Ovary (tissue), 9 donors: ENCODE data around the gene ZNF710. TPM values are rescaled to one million over a fixed set of nuclear protein-coding genes. Genes with fewer than 3 reads are reported as not detected.

ENCODE experiments used
- DNase-seq, 5 donors: peaks; one replicate each; pipeline ENCODE4 v3.0.0-alpha.2; 2019 to 2020
- H3K27ac ChIP-seq, 2 donors: fragments of 200-600 bp; one replicate each; pipeline versions ENCODE4 v1.5.1 to v1.8.0; 2019 to 2022
- H3K27me3 ChIP-seq: fragments of 200-600 bp; one replicate; pipeline ENCODE4 v1.8.0; 2022
- H3K36me3 ChIP-seq: fragments of 200-600 bp; sonication (generic); one replicate; pipeline ENCODE4 v1.5.1; 2019
- H3K4me1 ChIP-seq: one replicate; pipeline ENCODE4 v1.8.1; 2013; ENCODE audit warnings: mild to moderate bottlenecking, moderate library complexity; ENCODE audit not compliant: insufficient read depth
- H3K4me3 ChIP-seq: fragments of 200-600 bp; sonication (generic); one replicate; pipeline ENCODE4 v1.5.1; 2017
- H3K9me3 ChIP-seq, 2 donors: fragments of 200-600 bp in 1 of 2; sonication (generic) in 1 of 2; one replicate each; pipeline versions ENCODE4 v1.5.1 to v1.8.1; 2013 to 2019; ENCODE audit warnings: mild to moderate bottlenecking in 1 of 2, moderate library complexity in 1 of 2
- EP300 ChIP-seq: sonication (generic); formaldehyde crosslinking; IDR thresholded peaks from one replicate; pipeline ENCODE4 v1.6.1; 2017; ENCODE audit warnings: antibody characterized with exemption
- POLR2A ChIP-seq: fragments of 450-650 bp; IDR thresholded peaks from one replicate; pipeline ENCODE4 v1.6.1; 2017; ENCODE audit warnings: antibody characterized with exemption, mild to moderate bottlenecking, moderate library complexity
- WGBS, 3 donors: extraction: QIAGEN DNeasy Blood & Tissue Kit in 1 of 3; methylation state at CpG; one replicate each; pipeline versions ENCODE4 v1.1.5 to v1.1.7; 2013 to 2017; 5-methylcytosine and 5-hydroxymethylcytosine counted together
- intact Hi-C, 4 donors: fragments of 100-400 bp; cut with DNase I; formaldehyde crosslinking; loops; one replicate each; pipeline versions ENCODE4 v1.11.0 to v1.15.1; 2022 to 2023
- polyA plus RNA-seq, 2 donors: library from polyadenylated mRNA; stranded (reverse); fragments of 200-250 nt in 1 of 2; fragments of 350-450 nt in 1 of 2; fragmentation: Illumina TruSeq in 1 of 2; extraction: RNeasy Lipid Tissue Mini Kit (QIAGEN cat#74804) in 1 of 2; gene quantifications; one replicate each; pipeline ENCODE4 v1.2.3, GENCODE V29; 2013 to 2014
- total RNA-seq, 7 donors: library from RNA; depleted of rRNA in 2 of 7; stranded (reverse); fragments of >200 nt in 2 of 7; fragmentation: NEBNext Ultra II Directional in 3 of 7; extraction: Animal tissue kit (Norgen Biotek cat#: 25700) in 3 of 7; gene quantifications; one replicate each; pipeline versions ENCODE4 v1.1.0 to v1.2.4, GENCODE V29; 2016 to 2023
- TF ChIP-seq, protein P1 (sequence below), 3 donors: fragments of 450-650 bp in 2 of 3; fragments of 200-600 bp in 1 of 3; IDR thresholded peaks; one replicate each; pipeline versions ENCODE4 v1.5.1 to v1.8.0; 2016 to 2022; ENCODE audit warnings: antibody characterized with exemption in 3 of 3, mild to moderate bottlenecking in 1 of 3
- donor health status: DM: no; HTN: no; CAD: no; lungs with moderate emphysema.
- donor health status: DM: no; HTN: no; CAD: no.
- donor health status: Bipolar disorder and iron deficiency.
- donor health status: DM: yes; HTN: yes; CAD: no.
- donor health status: DM: no; HTN: no; CAD: no.
- donor health status: DM: yes; HTN: yes; CAD: no.

The ZNF710 gene
- total and polyA plus RNA-seq, 9 donors: 6.8 to 19.7 (median 14.4) TPM

DNA sequence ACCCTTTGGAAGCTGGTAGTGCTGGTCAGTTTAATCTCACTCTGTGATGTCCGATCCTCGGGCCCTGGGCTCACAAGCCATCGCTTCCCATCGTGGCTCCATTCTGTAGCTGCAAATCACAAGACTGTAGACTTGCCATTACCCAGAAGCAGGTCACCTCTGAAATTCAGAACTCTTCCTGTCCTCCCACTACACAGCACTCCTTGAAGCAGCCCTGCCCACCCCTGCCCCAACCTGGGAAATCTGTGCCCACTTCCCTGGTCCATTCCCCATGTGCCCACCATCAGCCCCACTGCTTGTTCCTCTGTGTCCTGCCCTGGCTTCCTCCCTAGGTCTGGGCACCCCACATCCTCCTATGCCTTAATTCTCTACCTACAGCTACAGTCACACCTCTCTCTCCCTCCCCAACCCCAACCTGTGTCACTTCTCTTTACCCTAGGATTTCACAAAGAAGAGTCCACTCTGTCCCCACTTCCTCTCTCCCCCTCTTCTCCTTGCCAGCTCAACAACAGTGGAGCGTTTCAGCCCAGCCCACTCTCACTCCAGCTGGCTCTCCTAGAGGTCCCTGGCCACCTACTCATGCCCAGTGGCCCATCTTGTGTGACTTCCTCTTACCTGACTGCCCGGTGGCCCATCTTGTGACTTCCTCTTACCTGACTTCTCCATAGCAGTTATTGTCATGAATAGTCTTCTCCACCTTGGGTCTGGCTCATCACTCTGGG is 8.3 kb downstream of the ZNF710 start:
- WGBS, 3 donors: 92 to 97% (median 92%) methylated on average over 6 of the region's 6 CpGs
- no peak for DNase-seq
- Histone ChIP-seq H3K27ac (no peak overlapping the region), H3K9me3 (peaks cover 0 to 4% of the 10 kb centered on the region in 2 donors), H3K4me3 (no peak overlapping the region), H3K27me3 (no peaks in the 10 kb centered on the region), H3K36me3 (no peaks in the 10 kb centered on the region), H3K4me1 (peaks cover 3% of the 10 kb centered on the region)
- intact Hi-C loops: no loop called here
- no peak for TF ChIP-seq POLR2A
- TF ChIP-seq EP300: no peak
- TF ChIP-seq, protein P1, sequence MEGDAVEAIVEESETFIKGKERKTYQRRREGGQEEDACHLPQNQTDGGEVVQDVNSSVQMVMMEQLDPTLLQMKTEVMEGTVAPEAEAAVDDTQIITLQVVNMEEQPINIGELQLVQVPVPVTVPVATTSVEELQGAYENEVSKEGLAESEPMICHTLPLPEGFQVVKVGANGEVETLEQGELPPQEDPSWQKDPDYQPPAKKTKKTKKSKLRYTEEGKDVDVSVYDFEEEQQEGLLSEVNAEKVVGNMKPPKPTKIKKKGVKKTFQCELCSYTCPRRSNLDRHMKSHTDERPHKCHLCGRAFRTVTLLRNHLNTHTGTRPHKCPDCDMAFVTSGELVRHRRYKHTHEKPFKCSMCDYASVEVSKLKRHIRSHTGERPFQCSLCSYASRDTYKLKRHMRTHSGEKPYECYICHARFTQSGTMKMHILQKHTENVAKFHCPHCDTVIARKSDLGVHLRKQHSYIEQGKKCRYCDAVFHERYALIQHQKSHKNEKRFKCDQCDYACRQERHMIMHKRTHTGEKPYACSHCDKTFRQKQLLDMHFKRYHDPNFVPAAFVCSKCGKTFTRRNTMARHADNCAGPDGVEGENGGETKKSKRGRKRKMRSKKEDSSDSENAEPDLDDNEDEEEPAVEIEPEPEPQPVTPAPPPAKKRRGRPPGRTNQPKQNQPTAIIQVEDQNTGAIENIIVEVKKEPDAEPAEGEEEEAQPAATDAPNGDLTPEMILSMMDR (IDR thresholded peaks at IDR 0.05): no peak

DNA sequence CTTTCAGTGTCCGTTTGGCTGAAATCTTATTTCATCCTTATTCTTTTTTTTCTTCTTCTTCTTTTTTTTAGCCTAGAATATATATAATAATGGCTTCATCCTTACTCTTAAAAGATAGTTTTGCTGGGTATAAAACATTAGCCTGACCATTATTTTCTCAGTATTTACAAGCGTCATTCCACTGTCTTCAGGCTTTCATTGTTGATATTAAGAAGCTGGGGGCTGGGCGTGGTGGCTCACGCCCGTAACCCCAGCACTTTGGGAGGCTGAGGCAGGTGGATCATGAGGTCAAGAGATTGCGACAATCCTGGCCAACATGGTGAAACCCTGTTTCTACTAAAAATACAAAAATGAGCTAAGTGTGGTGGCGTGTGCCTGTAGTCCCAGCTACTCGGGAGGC is 10.6 kb downstream of the ZNF710 start:
- Histone ChIP-seq H3K4me1 (no peaks in the 10 kb centered on the region), H3K27me3 (no peaks in the 10 kb centered on the region), H3K4me3 (no peak overlapping the region), H3K9me3 (peaks cover 0 to 4% of the 10 kb centered on the region in 2 donors), H3K27ac (no peak overlapping the region), H3K36me3 (no peaks in the 10 kb centered on the region)
- DNase-seq: no peak
- 96 to 98% (median 97%) methylated on average over 8 of the region's 8 CpGs for WGBS, 3 donors
- intact Hi-C loops: no loop called here
- no peak for TF ChIP-seq POLR2A
- no peak for TF ChIP-seq EP300
- TF ChIP-seq, protein P1 (IDR thresholded peaks at IDR 0.05): no peak

DNA sequence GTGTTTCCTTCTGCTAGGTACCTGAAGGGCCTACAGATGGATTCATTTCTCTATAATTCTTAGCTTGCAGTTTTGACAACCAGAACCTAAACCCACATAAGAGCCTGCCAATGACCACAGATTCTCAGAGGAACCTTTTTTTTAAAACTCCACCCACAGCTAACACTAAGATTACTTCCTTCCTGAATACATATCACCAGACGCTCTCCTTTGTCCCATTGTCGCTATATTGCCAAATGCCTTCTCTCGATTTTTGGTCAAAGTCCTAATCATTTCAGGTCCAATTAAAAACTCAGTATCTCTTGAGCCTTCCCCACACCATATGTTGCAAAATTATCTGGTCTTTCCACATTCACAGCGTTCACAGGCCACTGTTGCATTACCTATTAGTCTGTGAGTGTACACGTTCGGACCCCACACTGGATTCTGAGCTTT is 12.4 kb downstream of the ZNF710 start:
- no peak for DNase-seq
- no peak overlapping the region for H3K4me3 ChIP-seq
- H3K27ac ChIP-seq: no peak overlapping the region
- peaks cover 2% of the 10 kb centered on the region for H3K4me1 ChIP-seq
- TF ChIP-seq EP300 (no peak), POLR2A (no peak)
- TF ChIP-seq, protein P1 (IDR thresholded peaks at IDR 0.05): no peak
- intact Hi-C loops: no loop called here
- peaks cover 0 to 4% of the 10 kb centered on the region in 2 donors for H3K9me3 ChIP-seq
- H3K27me3 ChIP-seq: no peaks in the 10 kb centered on the region
- 89 to 94% (median 94%) methylated on average over 6 of the region's 6 CpGs for WGBS, 3 donors
- H3K36me3 ChIP-seq: no peaks in the 10 kb centered on the region

DNA sequence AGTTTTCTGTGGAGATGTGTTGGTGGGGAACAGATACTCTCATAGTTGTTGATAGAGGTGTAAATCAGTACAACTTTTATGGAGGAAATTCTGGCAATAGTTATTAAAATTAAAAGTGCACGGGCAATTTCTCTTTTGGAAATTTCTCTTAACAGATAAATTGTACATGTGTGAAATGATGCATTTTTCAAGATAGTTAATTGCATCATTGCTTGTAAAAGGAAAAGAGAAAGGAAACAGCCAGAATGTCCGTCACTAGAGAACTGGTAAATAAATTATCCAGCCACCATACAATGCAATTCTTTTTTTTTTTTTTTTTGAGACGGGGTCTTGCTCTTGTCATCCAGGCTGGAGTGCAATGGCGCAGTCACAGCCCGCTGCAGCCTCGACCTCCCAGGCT is 14.2 kb downstream of the ZNF710 start:
- Histone ChIP-seq H3K36me3 (no peaks in the 10 kb centered on the region), H3K4me3 (no peak overlapping the region), H3K4me1 (peaks cover 2% of the 10 kb centered on the region), H3K27me3 (no peaks in the 10 kb centered on the region), H3K9me3 (peaks cover 0 to 4% of the 10 kb centered on the region in 2 donors), H3K27ac (no peak overlapping the region)
- DNase-seq: no peak
- 89 to 91% (median 90%) methylated on average over 6 of the region's 6 CpGs for WGBS, 3 donors
- intact Hi-C loops: no loop called here
- TF ChIP-seq, protein P1 (IDR thresholded peaks at IDR 0.05): no peak
- TF ChIP-seq EP300 (no peak), POLR2A (no peak)
